ENCODE results near the gene STIMATE.

GRCh38 chr3:52787246-52787645 lies 110.1 kb downstream of the STIMATE start:
- TF ChIP-seq CTCF (IDR thresholded peaks at IDR 0.05 in 2 of 3, conservative IDR thresholded peaks at IDR 0.05 in 1 of 3; ENCODE audit: insufficient read depth in 2 of 3, low read depth in 1 of 3, low read length in 3 of 3) = no peak
- TF ChIP-seq ZMIZ1 (IDR thresholded peaks at IDR 0.05; ENCODE audit: low read depth in 2 of 2, low read length in 2 of 2) = no peak
- no peak for TF ChIP-seq ZNF609 (CRISPR knock-in tag; IDR thresholded peaks at IDR 0.05; ENCODE audit: borderline replicate concordance)
- TF ChIP-seq ZNF830 (CRISPR knock-in tag; IDR thresholded peaks at IDR 0.05) = no peak
- TF ChIP-seq HDGF (IDR thresholded peaks at IDR 0.05) = no peak
- no peak for TF ChIP-seq CREM (IDR thresholded peaks at IDR 0.05; ENCODE audit: low read depth)
- no peak for TF ChIP-seq FOXK1 (CRISPR knock-in tag; IDR thresholded peaks at IDR 0.05; ENCODE audit: borderline replicate concordance)
- TF ChIP-seq ZNF436 (CRISPR knock-in tag; IDR thresholded peaks at IDR 0.05) = no peak
- no peak for TF ChIP-seq HSF4 (CRISPR knock-in tag; IDR thresholded peaks at IDR 0.05; ENCODE audit: borderline replicate concordance)
- no peak for TF ChIP-seq NR3C1 (CRISPR knock-in tag; IDR thresholded peaks at IDR 0.05)
- TF ChIP-seq, protein P1, sequence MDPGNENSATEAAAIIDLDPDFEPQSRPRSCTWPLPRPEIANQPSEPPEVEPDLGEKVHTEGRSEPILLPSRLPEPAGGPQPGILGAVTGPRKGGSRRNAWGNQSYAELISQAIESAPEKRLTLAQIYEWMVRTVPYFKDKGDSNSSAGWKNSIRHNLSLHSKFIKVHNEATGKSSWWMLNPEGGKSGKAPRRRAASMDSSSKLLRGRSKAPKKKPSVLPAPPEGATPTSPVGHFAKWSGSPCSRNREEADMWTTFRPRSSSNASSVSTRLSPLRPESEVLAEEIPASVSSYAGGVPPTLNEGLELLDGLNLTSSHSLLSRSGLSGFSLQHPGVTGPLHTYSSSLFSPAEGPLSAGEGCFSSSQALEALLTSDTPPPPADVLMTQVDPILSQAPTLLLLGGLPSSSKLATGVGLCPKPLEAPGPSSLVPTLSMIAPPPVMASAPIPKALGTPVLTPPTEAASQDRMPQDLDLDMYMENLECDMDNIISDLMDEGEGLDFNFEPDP (CRISPR knock-in tag; IDR thresholded peaks at IDR 0.05) = no peak

All from K562 (cell line).